ENCODE results near the gene SLC9A4. TPM values are rescaled to one million over a fixed set of nuclear protein-coding genes. Genes with fewer than 3 reads are reported as not detected.

Gene SLC9A4, protein sequence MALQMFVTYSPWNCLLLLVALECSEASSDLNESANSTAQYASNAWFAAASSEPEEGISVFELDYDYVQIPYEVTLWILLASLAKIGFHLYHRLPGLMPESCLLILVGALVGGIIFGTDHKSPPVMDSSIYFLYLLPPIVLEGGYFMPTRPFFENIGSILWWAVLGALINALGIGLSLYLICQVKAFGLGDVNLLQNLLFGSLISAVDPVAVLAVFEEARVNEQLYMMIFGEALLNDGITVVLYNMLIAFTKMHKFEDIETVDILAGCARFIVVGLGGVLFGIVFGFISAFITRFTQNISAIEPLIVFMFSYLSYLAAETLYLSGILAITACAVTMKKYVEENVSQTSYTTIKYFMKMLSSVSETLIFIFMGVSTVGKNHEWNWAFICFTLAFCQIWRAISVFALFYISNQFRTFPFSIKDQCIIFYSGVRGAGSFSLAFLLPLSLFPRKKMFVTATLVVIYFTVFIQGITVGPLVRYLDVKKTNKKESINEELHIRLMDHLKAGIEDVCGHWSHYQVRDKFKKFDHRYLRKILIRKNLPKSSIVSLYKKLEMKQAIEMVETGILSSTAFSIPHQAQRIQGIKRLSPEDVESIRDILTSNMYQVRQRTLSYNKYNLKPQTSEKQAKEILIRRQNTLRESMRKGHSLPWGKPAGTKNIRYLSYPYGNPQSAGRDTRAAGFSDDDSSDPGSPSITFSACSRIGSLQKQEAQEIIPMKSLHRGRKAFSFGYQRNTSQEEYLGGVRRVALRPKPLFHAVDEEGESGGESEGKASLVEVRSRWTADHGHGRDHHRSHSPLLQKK
- total RNA-seq = 0.05 and 0.11 TPM in 2 replicates

GRCh38 chr2:102473020-102473419 is at the start of gene SLC9A4:
TSS of gene SLC9A4 (plus strand) at chr2:102473226. CDS start at chr2:102473760, 534 bp downstream.
- DNase-seq (no peak), ATAC-seq (ENCODE audit: low read depth) (peak; percentile 58)
- Mint-ChIP-seq H3K4me3 (no peak within 1 kb of the TSS), H3K27me3 (peaks cover 21% of the 10 kb centered on the region), H3K4me1 (no peaks in the 10 kb centered on the region), H3K36me3 (ENCODE audit: low read depth) (no peaks in the 10 kb centered on the region), H3K27ac (no peak within 1 kb of the TSS), H3K9me3 (peaks cover 8% of the 10 kb centered on the region)
- peak; percentile 89 for TF ChIP-seq CTCF (IDR thresholded peaks at IDR 0.05)
- intact Hi-C loops (cut with micrococcal nuclease) = loop anchor here (1.0 to 5.0 kb wide), 3 partner anchors 49 to 143 kb away; no protein-coding TSS in a partner anchor
- ChIA-PET CTCF (interaction anchor here (0.8 to 8.9 kb wide), 15 partner anchors 11 to 259 kb away, joined by 3 to 123 read pairs (median 4); no protein-coding TSS in a partner anchor), POLR2A (no interaction called here)

- H3K36me3 Mint-ChIP-seq (ENCODE audit: low read depth) = no peaks in the 10 kb centered on the region
- no peaks in the 10 kb centered on the region for H3K9me3 Mint-ChIP-seq
- no peaks in the 10 kb centered on the region for H3K27me3 Mint-ChIP-seq
- ATAC-seq (ENCODE audit: low read depth) = no peak
- ChIA-PET POLR2A (interaction anchor here (0.6 kb wide), 1 partner anchor 61 kb away, joined by 4 read pairs; no protein-coding TSS in a partner anchor), CTCF (no interaction called here)
- TF ChIP-seq CTCF (IDR thresholded peaks at IDR 0.05) = no peak
- DNase-seq = no peak
- H3K27ac Mint-ChIP-seq = no peak overlapping the region
- peaks cover 39% of the 10 kb centered on the region for H3K4me1 Mint-ChIP-seq
- no peak overlapping the region for H3K4me3 Mint-ChIP-seq
- intact Hi-C loops (cut with micrococcal nuclease) = no loop called here
Observed at GRCh38 chr2:102423368-102423767, 49.7 kb upstream of the SLC9A4 start.

DNA sequence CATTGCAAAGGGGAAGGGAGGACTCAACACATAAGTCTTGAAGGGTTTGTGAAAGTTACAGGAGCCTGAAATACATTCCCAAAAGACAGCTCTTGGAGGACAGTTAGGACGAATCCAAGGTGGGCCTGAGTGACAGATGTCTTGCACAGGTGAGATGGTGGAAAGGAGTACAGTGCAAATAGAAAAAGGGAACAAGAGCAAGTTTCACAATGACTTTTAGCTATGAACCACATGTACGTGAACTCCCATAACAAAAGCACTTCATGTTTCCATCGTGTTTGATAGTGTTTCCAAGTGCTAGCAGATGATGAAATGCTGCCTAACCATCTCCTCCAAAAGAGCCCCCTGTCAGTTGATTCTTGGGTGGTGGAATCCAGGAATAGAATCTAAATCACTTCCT is 48.3 kb upstream of the SLC9A4 start:
- DNase-seq = no peak
- Mint-ChIP-seq H3K27me3 (no peaks in the 10 kb centered on the region), H3K9me3 (no peaks in the 10 kb centered on the region), H3K4me3 (no peak overlapping the region), H3K4me1 (peaks cover 27% of the 10 kb centered on the region), H3K36me3 (ENCODE audit: low read depth) (no peaks in the 10 kb centered on the region), H3K27ac (peak overlapping the region; percentile 65)
- ChIA-PET CTCF (no interaction called here), POLR2A (no interaction called here)
- peak; percentile 88 for ATAC-seq (ENCODE audit: low read depth)
- no peak for TF ChIP-seq CTCF (IDR thresholded peaks at IDR 0.05)
- intact Hi-C loops (cut with micrococcal nuclease) = no loop called here

GRCh38 chr2:102425441-102426132 is 47.4 kb upstream of the SLC9A4 start:
- intact Hi-C loops (cut with micrococcal nuclease) = no loop called here
- Mint-ChIP-seq H3K36me3 (ENCODE audit: low read depth) (no peaks in the 10 kb centered on the region), H3K4me3 (no peak overlapping the region), H3K9me3 (no peaks in the 10 kb centered on the region), H3K27ac (peak overlapping the region; percentile 65), H3K27me3 (no peaks in the 10 kb centered on the region), H3K4me1 (peaks cover 29% of the 10 kb centered on the region)
- POLR2A ChIA-PET = no interaction called here
- CTCF ChIA-PET = no interaction called here
- ATAC-seq (ENCODE audit: low read depth) = no peak
- no peak for DNase-seq
- no peak for TF ChIP-seq CTCF (IDR thresholded peaks at IDR 0.05)
